NCI-H2196 (cell line): Measurements from ENCODE around the gene GALNT8.
"Not testable (repeated sequence)": the region's sequence is repeated elsewhere in the genome, so short reads cannot be mapped to it uniquely, and the experiment has no call there.

Source experiments
- DNase-seq: peaks from one replicate; lab custom pipeline; 2025; ENCODE audit not compliant: unreplicated experiment; lab: John Stamatoyannopoulos, UW

The GALNT8 gene, protein sequence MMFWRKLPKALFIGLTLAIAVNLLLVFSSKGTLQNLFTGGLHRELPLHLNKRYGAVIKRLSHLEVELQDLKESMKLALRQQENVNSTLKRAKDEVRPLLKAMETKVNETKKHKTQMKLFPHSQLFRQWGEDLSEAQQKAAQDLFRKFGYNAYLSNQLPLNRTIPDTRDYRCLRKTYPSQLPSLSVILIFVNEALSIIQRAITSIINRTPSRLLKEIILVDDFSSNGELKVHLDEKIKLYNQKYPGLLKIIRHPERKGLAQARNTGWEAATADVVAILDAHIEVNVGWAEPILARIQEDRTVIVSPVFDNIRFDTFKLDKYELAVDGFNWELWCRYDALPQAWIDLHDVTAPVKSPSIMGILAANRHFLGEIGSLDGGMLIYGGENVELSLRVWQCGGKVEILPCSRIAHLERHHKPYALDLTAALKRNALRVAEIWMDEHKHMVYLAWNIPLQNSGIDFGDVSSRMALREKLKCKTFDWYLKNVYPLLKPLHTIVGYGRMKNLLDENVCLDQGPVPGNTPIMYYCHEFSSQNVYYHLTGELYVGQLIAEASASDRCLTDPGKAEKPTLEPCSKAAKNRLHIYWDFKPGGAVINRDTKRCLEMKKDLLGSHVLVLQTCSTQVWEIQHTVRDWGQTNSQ

DNA sequence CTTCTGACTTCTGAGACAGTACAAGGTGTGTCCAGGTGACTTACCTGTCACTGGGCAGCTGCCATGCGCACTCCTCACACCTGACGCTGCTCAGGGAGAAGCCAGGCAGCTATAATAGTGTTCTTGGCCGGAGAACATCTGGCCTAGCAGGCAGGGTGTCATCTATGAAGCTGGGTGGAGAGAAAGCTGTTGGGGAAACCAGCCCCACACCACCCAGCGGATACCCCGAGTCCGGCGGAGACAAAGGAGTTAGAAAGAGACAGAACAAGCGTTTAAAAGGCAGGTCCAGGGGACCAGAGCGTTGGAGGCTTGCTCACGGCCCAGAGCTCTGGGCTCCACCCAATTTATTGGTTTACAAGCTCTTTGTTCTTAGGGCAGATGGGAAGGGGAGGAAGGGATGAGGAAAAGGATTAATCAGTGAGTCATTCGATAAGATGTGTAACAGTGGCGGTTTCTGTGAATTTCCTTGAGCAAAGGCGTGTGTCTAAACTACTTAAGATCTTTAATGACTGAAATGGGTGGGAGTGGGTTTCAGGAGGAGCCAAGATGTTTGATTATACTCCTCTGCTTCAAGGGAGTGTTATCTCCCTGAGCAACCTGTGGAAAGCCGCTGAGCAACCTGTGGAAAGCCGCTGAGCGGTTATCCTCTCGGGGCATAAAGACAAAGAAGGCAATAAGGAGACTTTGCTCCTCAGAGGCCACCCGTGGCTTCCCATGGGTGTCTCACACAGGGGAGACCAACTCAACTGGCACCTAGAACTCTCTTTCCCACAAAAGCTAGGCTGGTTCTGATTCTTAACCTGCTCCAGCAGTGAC is at the start of gene GALNT8:
GALNT8 (plus strand) TSS at position 580 of the 816 bp plus-strand sequence. CDS start 278 bp downstream, outside the sequence.
- no peak for DNase-seq

DNA sequence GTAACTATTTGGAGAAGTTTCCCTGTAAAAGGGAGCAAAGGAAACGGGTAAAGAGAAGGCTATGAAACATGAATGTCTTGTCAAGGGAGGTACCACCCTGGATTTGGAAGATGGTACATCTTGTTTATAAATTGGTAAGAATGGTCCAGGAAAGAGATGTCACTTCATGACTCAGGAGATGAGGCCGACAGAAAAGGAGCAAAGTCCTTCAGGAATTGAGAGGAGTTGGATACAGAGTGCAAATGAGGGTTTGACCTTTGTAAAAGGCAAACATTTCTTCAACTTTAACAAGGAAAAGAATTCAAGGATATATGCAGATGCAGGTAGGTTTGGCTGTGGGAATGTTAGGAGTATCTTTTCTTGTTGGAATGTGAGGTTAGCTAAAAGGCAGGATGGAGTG is 40.5 kb upstream of the GALNT8 start:
- no peak for DNase-seq

DNA sequence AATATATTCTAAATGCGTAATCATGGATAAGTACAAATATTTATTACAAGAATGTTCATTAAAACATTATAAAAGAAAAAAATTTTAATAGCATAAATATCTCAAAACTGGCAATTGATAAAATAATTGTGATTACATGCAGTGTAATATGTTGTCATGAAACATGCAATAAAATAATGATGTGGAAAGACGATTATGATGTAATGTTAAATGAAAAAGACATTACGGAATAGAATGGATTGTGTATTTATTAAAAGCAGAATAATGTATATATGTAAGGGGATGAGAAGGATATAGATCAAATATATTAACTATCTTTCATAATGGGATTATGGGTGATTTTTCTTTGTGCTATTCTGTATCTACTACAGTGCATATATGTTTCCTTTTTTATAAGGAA is 38.5 kb upstream of the GALNT8 start:
- no peak for DNase-seq

DNA sequence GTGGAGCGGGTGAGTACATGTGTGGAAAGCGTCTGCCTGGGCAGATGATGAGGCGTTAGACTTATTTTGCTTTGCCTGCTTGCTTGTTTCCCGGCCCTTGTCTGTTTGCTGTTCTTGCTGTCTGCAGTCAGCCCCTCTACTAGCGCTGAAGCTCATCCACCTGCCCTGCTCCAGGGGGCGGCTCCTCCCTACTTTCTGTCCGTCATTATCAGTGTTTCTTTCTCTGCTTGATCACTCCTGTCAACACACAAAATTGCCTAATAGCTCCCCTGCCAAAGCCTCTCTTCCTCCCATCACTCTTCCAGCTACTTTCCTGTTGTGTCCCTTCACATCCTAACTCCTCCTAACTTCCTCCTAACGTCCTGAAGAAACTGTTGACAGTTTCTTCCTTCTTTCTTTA is 34.9 kb upstream of the GALNT8 start:
- no peak for DNase-seq

DNA sequence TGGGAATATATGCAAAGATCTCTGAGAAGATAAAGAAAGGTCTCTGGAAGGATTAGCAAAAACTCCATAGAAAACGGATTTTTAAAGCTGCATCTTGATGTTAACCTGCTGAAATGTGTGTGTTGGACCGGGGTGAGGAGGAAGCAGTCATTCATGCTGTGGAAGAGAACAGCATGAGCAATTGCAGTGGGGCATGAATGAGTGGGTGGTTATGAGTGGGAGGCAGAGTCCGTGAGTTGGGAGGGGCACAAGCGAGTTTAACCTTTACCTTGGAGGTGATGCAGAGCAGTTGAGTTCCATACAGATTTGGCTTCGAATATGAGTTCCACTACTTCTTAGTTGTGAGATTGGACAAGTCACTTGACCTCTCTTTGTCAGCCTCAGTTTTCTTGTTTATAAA is 29.4 kb upstream of the GALNT8 start:
- DNase-seq = no peak

DNA sequence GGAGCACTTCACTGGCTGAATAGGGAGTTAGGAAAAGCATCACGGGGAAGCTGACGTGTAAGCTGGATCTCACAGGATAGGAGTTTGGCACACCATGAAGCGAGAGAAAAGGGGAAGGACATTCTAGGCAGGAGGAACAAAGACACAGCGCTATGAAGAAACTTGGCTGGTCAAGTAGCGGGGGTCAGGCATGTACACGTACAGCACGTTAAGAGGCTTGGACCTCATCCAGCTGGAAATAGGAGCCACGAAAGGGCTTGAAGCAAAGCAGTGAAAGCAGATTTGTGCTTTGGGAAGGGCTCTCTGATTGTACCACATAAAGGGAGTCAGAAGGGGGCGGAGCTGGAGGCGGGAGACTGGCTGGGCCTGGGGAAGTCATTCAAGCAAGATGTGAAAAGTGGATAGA is 19.6 kb upstream of the GALNT8 start:
- no peak for DNase-seq

DNA sequence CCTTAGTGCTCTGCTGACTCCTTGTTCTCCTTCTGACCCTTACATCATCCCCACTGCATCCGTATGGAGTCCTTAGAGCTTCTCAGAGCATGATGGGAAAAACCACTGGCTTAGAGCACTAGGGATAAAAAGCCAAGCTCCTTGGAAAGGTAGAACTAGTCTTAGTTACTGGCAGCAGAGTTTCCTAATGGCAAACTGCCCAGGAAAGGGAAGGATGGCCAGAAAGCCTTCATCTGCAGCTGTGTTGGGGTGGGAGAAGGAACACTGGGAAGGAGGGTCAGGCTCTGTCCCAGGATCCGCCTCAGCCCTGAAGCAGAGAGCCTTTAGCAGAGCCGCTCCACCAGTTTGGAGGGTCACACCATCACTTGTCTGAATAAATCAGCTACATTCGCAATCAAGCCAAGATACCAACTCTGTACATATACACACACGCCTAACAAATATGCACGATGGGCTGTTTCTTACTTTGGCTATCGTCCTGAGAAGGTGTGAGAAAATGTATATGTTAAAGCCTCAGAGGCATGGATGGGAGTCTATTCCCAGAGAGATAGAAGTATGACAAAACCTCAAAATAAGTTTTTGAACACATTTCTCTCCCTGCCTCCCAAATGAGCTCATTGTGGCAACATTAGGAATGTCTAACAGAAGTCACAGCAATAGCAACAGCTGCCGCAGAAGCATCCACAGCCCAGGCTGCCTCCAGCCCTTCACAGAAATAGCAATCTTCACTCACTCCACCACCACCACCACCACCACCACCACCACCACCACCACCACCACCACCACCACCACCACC is 18.6 kb upstream of the GALNT8 start:
- no peak for DNase-seq

DNA sequence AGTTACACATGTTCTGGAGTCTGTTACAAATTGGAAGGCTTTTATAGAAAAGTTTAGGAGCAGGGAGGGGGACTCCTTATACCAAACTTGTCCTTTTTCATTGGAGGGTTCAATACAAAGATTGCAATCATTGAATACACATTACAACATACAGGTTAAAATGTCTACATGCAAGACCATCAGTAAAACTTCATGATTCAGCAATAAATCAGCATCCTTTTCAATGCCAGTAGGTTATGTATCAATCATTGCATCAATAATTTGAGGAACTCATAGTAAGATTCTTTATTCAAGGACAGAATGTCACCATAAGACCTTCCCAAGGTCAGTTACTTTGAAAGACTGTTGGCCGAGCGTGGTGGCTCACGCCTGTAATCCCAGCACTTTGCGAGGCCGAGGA is 16.5 kb upstream of the GALNT8 start:
- no peak for DNase-seq

DNA sequence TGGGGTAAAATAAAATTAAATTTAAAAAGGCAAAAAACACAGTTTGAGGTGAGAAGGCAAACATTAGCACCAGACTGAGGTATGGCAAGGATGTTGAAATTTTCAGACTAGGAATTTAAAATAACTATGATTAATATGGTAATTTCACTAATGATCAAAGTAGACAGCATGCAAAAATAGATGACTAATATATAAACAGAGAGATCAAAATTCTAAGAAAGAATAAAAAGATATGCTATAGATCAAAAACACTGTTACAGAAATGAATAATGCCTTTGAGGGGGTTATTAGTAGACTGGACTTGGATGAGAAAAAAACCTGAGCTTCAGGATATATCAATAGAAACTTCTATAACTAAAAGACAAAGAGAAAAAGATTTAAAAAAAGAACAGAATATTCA is 14.4 kb upstream of the GALNT8 start:
- DNase-seq = no peak

DNA sequence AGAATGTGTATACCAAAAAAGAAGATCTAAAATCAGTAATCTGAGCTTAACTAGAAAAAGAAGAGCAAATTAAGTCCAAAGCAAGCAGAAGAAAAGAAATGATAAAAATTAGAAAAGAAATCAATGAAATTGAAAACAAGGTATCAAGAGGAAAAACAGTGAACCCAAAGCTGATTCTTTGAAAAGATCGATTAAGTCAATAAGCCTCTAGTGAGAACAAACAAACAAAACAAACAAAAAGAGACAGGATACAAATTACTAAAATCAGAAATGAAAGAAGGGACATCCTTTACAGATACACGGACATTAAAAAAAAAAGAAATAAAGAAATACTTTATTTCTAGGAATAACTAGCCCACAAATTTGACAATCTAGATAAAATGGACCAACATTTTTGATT is 12.9 kb upstream of the GALNT8 start:
- DNase-seq = no peak

DNA sequence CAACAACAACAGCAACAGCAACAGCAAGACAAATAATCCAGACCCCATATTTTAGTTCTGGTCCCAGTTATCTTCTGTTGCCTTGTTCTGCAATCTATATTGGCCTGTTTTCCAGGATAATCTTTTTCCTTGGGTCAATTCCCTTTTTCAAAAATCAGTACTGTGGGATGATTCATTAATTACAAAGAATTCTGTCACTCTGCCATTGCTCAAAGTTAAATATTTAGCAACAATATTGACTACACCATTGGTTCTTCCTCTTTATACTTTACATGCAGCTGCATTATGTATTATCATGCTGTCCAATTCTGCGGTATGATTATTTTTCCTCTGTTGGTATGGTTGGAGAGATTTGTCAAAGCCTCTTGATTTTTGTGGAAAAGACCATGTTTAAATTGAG is 10.1 kb upstream of the GALNT8 start:
- DNase-seq = no peak

DNA sequence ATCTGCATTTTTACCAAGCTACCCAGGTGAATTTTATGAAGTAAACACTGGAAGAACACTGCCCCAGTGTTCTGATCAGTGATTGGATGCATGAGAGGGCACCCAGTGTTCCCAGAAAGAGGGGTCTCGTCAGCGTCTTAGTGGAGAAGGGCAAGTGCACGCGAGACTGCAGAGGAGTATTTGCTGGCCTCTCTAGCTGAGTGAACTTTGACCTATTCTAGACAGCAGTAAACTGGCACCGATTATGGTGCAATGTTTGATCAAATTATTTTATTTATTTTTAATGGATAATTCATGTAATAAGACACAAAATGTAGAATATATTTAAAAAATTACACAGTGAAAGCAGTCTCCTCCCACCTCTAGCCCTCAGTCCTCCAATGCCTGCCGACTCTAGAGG is 5.3 kb upstream of the GALNT8 start:
- DNase-seq = no peak

DNA sequence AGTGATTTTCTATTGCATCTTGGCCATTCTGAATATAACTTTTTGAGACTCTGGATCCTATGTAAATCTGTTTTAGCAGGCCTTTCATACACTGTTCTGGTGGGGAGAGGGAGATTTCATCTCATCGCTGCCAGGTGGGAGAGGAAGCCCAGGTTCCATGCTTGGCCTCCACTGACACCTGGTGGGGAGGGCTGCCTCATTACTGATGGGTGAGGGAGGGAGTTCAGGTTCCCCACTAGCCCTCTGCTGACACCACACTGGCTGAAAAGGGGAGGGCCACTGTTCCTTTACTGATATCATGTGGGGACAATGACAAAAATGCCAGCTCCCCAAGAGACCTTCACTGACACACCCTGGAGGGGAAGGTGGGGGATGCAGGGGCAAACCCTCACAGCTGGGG is 2.4 kb upstream of the GALNT8 start:
- DNase-seq = no peak

DNA sequence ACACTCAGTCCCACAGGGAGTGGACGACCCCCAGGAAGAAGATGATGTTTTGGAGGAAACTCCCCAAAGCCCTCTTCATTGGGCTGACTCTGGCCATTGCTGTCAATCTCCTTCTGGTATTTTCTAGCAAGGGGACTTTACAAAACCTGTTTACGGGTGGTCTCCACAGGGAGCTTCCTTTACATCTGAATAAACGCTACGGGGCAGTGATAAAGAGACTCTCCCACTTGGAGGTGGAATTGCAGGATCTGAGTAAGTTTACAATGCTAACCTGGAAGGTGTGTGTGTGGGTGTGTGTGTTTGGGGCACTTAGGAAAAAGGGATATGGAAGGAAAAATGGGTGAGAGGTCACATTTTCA is 416 bp downstream of the GALNT8 start:
- no peak for DNase-seq

DNA sequence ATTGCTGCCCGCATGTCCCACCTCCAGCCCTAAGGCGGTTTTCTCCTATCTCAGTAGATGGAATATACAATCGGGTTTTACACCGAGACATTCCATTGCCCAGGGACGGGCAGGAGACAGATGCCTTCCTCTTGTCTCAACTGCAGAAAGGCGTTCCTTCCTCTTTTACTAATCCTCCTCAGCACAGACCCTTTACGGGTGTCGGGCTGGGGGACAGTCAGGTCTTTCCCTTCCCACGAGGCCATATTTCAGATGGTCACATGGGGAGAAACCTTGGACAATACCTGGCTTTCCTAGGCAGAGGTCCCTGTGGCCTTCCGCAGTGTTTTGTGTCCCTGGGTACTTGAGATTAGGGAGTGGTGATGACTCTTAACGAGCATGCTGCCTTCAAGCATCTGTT is 1.4 kb downstream of the GALNT8 start:
- not testable (repeated sequence) for DNase-seq

DNA sequence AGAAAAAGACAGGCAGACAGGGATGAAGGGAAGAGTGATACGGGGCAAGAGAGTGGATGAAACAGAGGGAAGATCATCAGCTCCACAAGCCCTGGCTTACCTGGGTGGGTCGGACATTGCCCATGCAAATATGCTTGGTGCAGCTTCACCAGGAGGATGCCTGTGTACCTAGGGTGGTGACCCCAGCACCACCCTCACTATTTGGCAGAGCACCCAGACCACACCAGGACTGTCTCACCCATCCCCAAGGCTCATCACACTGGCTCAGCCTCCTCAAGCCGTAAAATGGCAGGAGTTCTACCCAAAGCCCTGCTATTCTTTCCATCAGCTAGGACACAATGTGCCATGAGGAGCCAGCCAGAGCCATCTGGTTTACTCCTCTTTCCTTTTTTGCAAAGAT is 3.0 kb downstream of the GALNT8 start:
- DNase-seq = no peak

DNA sequence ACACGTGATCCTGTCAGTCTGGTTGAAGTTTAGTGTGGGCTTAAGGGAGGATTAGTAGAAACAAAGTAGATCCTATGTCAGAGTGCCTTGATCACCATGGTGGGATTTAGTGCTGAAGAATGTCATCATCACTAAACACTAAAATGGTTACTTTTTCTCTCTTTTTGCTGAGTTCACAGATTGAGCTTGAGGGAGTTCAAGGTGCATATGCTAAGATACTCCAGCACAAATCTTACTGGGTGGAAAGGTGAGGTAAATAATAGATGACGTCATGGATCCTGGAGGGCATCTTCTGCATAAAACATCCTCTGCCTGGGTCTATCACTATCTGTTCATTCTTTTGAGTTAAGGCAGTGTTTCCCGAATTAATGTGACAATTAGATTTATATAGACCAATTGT is 4.9 kb downstream of the GALNT8 start:
- DNase-seq = no peak

DNA sequence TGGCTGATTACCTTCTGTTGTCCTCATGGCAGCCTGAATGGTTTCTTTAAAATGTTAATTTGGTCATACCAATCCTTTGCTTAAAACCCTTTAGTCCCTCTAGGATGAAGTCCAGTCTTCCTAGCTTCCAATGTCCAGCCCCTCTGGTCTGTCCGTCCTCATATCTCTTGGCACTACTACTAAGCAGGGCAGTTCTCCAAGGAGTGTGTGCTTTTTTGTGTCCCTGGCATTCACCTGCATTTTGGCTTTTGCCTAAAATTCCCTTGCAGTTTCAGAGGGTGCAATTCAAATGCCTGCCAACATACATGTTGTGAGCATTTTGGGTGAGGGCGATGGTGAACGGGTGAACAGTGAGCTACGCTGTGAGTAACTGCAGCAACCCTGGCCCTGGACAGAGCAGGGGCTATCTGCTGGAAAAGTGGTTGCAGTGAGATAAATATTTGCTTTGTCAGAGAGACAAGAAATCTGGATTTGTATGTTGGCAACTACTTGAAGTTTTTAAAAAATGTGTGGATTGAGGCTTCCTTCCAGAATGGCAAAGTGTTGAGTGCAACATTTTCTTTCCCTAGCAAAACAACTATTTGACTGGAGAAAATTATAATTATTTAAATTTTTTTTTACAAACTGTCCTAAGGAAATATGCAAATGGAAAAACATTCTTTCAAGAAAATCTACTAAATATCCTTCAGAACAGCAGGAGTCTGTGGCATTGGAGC is 14.6 kb downstream of the GALNT8 start:
- no peak for DNase-seq

DNA sequence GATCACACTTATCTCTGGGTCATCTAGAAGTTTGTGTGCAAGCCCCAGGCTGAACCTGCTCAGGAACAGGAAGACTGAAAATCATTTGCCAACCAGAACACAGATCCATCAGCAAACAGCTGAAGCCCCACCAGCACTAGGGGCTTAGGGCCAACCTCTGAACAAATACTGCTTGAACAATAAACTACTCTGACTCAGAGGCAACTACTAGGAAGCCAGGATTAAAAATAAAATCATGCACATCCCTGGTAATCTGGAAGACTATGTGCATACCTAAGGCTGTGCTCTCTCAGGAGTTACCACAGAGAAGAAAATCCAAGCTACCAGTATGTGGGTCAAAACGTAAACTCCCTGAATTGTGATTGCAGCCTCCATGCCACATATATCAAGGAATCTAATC is 15.9 kb downstream of the GALNT8 start:
- no peak for DNase-seq

DNA sequence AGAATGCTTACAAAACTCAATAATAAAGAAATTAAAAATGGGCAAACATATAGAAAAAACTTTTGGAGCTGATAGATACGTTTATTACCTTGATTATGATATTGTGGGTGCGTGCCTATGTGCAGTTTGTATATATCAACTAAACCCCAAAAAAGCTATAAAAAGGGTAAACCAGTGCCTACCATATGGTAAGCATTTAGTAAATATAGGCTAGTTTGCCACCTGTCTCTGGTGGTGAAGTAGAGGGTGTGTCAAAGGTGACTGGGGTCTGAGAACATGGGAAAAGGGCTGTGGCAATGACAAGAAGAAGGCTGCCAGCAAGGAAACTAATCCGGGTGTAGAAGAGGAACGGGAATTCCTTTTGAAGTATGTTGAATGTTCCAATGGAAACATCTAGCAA is 18.3 kb downstream of the GALNT8 start:
- DNase-seq = no peak
